IPS DF 4.7 (cell line): ENCODE data around the gene RDH16.
"Not testable (repeated sequence)": the region's sequence is repeated elsewhere in the genome, so short reads cannot be mapped to it uniquely, and the experiment has no call there.

Source experiments
- DNase-seq: peaks from one replicate; pipeline ENCODE4 v3.0.0-alpha.2; 2013; ENCODE audit warnings: low spot score; ENCODE audit errors: extremely low read depth

RDH16 gene

GRCh38 chr12:56954958-56955355, 2.5 kb downstream of the RDH16 start:
- no peak for DNase-seq

DNA sequence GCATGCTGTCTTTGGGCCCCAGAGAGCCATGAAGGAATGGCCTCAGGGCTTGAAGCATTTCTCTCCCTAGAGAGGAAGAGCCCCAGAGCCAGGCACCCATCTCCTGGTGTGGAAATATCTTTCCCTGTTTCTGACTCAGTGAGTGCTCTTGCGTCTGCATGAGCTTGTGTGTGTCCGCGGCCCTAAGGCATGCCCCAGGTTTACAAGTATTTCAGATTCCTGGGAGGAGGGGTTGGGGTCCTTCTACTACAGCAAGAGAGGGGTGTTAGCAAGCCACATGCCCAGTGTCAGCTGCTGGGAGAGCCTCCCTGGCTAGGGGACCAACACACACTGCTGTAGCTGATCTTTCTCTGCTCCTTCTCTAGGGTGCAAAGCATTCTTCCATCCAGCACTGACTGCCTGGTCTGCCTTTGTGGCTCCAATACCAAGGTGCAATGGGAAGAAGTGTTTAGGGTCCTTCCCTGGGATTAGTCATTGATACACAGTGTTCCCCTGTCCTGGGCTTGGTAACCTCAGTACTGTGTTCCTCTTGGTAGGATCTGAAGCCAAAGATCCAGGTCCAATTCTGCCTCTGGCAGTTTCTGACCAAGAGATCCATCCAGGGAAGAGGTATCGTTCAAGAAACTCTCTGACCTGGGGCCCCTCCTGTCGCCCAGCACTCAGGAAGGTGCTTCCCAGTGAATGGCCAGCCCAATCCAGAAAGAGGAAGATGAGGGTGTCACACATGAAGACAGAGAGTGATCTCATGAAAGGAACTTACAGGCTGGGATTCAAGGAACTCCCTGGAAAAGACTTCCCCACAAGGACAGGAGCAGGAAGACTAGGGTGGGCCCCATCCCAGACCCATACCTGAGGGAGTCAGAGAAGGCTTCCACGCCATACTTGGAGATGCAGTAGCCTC, 3.1 kb downstream of the RDH16 start:
- no peak for DNase-seq

- no peak for DNase-seq
Measured at GRCh38 chr12:56953314-56953713, 4.1 kb downstream of the RDH16 start.

DNA sequence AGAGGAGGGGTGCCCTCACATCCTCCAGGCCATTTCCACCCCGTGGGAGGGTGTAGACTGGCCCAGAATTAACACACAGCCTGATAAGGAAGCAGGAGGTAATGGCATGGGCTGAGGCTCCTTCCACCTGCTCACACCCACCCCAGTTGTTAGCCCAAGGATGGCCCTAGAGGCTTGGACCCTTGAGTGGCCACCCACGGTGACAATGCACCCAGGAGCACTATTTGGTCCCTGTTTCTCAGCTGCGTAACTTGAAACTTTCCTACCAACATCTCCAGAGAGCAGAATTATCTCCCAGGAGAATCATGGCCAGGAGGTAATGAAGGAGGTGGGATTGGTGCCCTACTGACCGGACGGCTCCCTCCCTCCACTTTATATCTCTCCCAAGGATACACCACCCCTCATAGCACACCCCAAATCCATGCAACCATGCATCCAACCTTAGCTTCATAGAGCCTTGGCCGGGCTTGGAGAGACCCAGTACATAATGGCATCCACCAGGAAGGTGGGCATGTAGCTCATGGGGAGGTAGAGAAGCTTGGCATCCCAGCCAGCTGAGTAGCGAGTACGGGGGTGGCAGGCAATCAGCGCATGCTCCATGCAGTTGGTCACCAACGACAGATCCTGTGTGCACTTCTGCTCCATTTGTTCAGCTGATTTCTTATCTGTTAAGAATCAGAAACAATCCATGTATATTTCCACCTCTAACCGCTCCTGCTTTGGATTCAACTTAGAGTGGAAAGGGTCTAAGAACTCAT, 5.6 kb downstream of the RDH16 start:
- DNase-seq = no peak

DNA sequence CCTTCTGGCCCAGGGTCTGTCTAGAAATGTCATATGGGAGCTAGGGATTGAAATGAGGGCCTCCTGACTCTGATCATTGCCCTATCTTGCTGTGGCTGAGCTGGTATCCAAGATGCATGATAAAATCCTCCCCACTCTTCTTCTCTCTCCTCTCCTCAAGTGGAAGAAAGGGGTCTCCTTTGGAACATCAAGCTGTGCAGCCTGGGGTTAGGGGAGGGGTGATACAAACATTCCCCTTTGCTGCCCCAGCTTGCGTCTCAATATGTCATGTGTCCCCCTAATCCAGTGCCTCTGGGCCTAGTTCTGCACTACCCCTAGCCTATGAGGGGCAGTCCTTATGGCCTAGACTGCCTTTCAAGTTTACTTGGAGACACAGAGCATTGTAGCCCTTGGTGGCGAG, 8.5 kb downstream of the RDH16 start:
- no peak for DNase-seq

DNA sequence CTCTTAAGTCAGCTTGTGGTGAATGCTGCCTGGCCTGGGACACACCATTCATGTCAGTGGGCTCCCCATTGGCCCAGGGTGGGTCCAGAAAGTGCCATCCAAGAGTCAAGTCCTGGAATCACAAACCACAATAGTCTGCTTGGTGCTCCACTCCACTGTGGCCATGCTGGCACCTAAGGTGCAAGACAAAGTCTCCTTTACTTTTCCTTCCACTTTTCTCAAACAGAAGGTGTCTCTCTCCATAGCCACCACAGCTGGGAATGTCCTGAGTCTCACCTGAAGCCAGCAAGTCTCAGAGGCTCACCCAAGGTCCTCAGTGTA, 9.0 kb downstream of the RDH16 start:
- DNase-seq = no peak

DNA sequence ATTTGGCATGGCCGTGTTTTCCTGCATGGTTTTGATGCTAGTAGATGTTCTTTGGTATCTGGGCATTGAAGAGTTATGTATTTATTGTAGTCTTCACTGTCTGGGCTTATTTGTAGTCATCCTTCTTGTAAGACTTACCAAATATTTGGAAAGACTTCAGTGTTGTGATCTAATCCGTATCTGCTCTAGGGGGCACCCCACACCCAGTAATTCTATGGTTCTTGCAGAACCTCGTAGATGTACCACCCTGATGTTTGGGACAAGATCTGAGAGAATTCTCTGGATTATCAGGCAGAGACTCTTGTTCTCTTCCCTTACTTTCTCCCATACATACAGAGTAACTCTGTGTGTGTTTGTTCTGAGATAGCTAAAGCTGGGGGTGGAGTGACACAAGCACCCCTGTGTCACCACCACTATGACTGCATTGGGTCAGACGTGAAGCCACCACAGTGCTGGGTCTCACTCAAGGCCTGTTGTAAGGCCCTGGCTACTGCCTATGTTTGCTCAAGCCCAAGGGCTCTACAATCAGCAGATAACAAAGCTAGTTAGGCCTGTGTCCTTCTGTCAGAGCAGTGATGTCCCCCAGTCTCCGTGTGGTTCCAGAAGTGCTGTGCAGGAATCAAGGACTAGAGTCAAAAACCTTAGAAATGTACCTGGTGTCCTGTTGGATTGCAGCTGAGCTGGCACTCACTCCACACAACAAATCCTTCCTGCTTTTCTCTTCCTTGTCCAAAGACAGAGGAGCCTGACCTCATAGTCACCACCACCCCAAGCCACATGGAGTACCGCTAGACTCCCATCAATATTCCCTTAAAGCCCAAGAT, 9.6 kb downstream of the RDH16 start:
- DNase-seq = no peak

DNA sequence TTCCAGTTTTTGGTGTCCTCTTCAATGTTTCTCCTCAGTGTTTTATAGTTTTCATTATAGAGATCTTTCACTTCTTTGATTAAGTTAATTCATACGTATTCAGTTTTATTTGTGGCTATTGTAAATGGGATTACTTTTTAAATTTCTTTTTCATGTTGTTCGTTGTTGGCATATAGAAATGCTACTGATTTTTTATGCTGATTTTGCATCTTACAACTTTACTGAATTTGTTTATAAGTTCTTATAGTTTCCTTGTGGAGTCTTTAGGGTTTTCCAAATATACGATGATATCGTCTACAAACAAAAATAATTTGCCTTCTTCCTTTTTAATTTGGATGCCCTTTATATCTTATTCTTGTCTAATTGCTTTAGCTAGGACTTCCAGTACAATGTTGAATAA, 13.5 kb downstream of the RDH16 start:
- no peak for DNase-seq

DNA sequence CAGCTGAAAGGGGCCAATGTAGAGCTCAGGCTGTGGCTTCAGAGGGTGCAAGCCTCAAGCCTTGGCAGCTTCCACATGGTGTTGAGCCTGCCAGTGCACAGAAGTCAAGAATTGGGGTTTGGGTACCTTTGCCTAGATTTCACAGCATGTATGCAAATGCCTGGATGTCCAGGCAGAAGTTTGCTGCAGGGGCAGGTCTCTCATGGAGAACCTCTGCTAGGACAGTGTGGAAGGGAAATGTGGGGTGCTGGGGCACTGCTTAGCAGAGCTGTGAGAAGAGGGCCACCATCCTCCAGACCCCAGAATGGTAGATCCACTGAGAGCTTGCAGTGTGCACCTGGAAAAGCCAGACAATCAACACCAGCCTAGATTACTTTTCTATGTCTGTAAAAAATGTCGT, 14.0 kb downstream of the RDH16 start:
- DNase-seq = not testable (repeated sequence)

DNA sequence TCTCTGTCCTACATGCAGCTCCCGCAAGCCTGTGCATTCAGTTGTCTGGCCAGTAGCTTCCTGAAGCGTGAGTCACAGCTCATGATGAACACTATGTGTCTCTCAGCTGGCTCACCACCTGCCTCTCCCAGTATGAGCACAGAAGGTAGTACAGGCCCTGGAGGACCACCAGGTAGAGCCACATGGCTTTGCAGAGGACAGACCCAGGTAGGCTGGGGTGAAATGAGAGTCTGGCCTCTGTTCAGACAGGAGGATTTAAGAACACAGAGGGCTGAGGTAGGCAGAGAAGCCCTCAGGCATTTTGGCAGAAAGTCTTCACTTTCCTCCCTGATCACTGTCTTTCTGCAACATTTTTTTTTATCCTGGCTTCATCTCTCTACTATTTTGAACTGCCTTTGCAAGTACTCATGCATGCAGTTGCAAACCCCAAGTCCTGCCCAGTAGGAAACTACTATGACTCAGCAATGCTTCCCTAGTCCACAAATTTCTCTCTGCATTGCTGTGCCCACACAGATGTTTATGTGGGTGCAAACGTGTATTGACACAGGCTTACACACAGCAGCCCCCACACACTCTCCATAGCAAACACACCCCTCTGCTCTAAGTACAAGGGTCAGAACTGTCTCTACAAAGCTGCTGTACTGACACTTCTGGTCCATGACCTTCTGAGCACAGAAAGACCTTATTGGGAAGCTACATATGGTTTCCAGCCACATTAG, 15.9 kb downstream of the RDH16 start:
- no peak for DNase-seq

DNA sequence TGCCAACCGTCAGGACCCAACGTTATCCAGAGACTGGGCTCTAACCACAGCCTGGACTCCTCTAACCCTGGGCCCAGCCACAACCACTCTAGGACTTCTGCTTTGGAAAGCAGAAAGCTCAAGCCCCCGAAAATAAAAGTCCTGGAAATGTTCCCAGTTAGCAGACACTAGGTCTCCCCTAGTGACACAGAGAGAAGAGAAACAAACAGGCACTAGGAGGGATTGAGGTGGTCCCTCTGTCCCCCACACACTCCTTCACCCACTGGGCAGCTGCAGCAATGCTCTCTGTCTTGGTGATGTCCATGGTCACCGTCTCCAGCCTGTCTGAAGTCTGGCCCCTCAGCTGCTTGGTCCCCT, 16.5 kb downstream of the RDH16 start:
- not testable (repeated sequence) for DNase-seq

DNA sequence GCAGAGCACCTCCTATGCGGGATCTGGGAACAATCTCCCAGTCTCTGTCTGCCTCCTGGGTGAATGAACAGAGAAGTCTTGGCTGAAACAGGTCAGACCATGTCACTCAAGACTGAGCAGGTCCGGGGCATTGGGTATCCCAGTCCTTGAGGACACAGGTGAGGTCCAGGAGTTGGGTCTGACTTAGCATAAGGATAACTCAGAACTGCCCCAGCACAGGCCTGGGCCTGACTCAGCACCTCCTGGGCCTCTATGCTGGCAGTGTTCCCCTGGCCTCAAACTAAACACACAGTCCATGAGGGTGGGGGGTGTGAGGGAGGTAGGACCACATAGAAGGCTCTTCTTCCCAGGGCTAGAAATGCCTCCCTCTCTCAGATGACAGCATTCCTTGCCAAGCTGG, 21.7 kb downstream of the RDH16 start:
- no peak for DNase-seq

DNA sequence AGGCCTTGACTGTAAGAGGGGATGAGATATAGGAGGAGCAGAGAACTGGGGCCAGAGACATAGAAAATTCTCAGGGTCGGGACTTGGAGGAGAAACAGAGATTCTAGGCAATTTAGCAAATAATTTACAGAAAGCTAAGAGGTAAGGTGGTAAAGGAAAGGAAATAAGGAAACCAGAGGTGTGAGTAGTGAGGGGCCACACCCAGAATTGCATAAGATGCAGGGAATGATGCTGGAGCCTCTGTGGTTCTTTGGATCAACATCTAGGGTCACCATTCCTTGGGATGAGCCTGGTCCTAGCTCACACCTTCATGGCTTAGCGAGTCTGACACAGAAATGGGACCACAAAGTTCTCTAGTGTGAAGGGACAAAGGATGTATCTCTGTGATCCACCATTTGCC, 22.3 kb downstream of the RDH16 start:
- DNase-seq = no peak

- DNase-seq = no peak
Measured at GRCh38 chr12:56933826-56934625, 23.4 kb downstream of the RDH16 start, which contains the start of gene SDR9C7. SDR9C7 (minus strand) TSS chr12:56934408; CDS start chr12:56934261, 147 bp downstream.

GRCh38 chr12:56932867-56933266, 24.5 kb downstream of the RDH16 start:
- no peak for DNase-seq

- DNase-seq = no peak
Measured at GRCh38 chr12:56932146-56932545, 25.3 kb downstream of the RDH16 start.

GRCh38 chr12:56931474-56931978, 25.9 kb downstream of the RDH16 start:
- DNase-seq = no peak

GRCh38 chr12:56930241-56930640, 27.2 kb downstream of the RDH16 start:
- no peak for DNase-seq

DNA sequence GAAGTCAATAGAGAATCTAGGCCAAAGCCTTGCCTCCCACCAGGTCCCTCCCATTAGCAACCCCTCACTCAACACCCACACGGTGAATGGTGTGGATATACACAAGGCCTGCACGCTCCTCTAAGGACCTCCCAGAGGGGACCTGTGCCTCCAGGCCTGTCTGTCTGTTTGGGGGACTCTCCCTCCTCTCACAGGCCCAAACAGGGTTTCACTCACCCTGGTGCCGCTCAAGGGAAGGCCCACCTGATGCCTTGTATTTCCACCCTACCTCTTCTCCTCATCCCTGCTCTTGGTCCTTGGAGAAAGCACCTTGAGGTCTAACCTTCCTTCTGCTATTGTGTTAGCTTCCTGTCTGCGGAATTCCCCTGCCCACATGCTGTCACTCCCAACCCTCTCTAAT, 27.6 kb downstream of the RDH16 start:
- no peak for DNase-seq

DNA sequence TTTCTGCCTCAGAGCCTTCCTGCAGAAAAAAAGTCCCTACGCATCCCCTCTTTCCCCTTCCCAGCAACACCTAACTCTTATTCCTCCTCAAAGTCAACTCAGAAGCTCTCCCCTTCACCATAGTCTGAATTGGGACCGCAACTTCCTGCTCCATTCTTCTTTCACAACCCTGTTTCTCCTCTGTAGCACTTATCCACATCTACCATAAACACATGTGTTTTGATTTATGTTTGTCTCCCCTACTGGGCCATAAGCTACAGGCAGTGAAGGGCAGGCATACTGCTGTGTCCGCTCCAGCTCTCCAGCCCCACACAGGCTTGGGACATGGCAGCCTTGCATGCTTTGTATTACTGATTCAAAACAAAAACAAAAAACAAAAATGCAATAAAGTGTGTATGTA, 29.1 kb downstream of the RDH16 start:
- DNase-seq = no peak
